GM19452 (cell line): ENCODE data around the gene PREB.

Experiments
- ATAC-seq: cut with Tn5 transposase; IDR thresholded peaks from one replicate; pipeline ENCODE4 v1.9.1; 2021; ENCODE audit not compliant: unreplicated experiment

The PREB gene

DNA sequence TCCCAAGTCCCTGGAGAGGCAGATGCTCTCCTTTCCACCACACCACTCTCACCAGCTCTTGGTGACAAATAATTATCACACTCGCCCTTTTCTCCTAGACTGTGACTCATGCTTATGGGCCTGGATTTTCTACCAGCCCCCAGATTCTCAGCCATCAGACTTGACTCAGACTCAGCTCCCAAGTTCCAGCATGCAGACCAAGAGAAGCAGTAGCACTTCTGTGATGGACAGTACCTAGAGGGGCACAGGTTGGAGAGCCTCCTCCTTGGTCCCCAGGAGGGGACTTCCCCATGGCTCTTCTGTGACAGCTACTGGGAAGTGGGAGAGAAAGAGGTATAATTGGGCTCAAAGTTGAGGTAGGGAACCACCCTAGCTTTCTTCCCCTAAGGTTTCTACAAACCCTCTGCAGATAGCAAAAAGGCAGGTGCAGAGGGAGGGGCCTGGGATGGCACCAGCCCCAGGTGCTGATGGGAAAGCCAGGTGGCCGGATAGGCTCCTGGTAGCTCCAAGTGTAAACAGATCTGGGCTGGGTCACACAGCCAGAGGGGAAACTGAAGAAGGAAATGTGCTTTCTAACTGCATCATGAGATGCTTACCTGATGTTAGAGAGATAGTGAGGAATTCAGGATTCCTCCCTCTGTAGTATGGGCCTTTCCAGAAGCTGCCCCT lies 18.5 kb upstream of the PREB start:
- no peak for ATAC-seq

DNA sequence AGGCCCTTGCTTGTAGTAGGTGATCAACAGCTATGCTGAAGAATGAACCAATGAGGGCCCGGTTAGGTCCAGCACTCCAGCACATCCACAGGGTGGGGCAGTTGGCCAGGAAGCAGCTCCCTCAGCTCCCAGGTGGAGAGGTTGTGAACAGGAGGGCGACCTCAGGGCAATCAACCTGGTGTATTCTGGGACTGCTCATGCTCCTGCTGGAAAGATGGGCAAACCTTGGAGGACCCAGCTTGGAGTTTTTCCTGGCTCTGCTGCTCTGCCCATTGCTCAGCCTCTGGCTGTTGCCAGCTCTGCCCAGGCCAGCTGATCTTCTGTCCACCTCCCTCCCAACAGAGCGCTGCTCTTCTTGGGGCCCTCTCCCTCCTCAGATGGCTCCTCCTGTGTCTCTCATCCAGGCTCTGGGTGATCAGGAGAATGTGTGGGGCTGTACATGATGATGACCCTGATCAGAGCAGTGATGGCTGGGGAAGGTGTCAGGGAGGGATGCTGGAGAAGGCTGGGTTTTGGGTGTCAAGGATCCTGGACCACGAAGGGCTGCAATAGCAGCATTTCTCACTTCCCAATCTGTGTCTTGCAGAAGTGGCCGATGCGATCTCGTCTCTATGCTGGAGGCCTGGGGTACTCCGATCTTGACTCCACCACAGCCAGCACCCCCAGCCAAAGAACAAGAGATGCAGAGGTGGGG lies 17.8 kb upstream of the PREB start:
- no peak for ATAC-seq

DNA sequence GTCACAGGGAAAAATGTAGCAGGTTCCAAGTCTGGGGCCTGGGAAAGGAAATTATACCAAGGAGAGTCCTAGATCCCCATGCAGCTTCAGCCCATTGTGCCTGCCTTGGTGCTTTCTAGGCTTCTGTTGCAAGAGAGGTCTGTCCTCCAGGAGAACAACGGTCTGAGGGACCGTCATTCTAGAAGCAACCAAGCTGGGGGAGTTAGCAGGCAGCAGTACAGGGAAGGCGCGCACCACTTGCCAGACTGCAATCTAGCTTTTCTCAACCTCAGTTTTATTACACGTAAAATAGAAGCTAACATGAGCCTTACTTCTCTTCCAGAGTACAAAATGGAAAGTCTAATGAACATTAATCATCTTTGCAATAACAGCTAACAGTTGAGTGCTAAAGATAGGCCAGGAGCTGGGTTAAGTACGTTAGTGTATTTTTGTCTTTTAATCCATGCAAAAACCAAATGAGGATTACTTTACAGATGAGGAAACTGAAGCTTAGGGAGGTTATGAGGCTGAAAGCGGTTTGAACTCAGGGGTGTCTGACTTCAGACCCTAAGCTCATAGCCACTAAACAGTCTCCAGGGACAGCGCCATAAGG lies 16.3 kb upstream of the PREB start:
- ATAC-seq, result no peak

DNA sequence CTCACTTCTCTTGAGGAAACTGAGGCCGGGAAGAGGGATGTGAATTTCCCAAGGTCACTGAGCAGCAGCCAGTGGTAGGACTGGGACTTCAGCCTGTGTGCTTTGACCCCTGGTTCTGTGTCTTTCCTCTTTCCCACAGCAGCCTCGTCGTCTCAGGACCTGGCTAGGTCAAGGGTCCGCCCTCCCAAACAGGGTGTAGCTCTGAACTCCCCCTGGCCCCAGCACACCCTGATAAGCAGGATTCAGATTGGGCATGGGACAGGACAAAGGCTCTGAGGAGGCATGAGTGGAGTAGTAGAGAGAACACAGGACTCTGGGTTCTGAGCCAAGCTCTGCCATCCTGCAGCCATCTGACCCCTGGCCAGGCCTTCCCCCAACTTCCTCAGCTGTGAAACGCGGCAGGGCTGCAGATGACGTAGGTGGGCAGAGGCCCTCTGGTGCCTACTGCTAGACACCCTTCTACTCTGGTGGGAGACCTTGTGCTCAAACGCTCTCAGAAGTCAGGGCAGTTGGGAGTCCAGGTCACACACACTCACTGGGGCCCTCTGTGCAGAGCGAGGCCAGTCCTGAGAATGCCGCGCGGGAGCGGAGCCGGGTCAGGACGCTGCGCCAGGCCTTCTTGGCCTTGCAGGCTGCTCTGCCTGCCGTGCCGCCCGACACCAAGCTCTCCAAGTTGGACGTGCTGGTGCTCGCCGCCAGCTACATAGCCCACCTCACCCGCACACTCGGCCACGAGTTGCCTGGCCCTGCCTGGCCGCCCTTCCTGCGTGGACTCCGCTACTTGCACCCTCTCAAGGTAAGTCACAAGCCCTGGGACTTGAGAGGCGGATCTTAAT lies 15.4 kb upstream of the PREB start:
- no peak for ATAC-seq

DNA sequence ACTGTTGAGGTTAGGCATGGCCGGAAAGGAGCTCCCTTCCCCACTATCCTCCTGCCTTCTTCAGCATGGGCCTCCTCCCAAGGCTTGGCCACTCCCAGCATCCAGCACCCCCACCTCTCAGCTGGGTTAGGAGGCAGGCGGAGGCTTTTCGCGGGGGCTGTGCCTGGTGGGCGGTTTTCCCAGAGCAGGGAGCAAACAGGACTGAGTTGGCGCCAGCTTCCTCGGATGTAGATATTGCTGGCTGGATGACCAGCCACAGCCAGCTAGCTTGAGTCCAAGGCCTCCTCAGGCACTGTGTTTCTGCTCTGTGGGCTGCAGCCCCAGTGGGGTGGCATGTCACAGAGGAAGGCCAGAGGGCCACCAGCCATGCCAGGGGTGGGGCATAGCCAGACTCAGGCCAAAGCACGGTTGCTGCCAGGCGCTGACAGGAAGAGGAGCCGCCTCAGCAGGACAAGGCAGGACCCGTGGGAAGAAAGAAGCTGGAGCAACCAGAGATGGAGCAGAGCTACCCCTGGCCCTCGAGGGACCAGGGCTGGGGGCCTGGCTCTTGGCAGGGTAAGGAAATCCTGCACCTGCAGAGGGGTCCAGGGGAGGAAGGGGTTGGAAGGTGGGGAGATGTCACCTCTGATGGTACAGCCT lies 14.5 kb upstream of the PREB start, which contains the start of gene TCF23:
TCF23 (plus strand) TSS at position 204 of the 639 bp plus-strand sequence; CDS start at position 334, 130 bp downstream.
- no peak for ATAC-seq

DNA sequence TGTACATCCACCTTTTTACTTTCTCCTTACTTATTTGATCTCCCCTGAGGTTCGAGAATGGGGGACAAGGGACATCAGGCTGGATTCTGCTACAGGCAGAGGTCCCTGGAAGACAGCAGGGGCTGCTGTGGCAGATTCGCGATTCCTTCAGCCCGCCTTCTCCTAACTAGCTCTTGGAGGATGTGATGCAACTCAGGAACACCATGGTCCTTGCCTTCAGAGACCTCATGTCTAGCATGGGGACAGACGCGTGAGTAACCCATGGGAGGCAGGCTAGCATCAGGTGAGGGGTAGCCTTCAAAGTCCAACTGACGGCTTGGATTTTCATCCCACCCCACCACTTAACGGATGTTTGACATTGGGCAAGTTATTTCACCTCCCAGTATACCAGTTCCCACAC lies 13.5 kb upstream of the PREB start:
- no peak for ATAC-seq

DNA sequence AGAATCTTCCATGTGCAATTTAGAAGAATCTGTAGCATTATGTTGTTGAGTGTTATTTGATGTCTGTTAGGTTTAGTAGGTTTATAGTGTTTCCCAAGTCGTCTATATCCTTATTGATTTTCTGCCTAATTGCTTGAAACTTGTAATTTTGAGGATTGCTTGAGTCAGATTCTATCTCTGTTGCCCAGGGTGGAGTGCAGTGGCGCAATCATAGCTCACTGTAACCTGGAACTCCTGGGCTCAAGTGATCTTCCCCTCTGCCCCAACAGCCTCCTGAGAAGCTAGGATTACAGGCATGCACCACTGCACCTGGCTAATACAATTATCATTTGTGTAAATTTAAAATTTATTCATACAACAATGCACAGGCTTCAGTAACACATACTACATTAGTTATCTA lies 11.2 kb upstream of the PREB start:
- ATAC-seq, result no peak

DNA sequence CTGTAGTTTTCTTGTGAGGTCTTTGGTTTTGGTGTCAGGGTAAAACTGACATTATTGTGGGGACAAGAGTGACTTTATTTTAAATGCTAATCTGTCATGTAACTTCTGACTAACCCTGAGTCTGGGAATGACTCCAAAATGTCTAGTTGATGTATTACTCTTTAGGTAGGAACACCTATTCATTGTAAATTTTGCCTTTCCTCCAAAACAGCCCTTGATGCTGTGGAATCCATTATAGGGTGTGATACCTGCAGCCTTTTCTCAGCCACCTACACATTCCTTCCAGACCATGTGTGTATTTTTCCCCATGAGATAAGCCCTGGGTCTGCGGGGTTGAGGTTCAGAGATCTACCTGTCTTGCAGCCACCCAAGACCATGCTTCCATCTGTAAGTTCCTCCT lies 8.8 kb upstream of the PREB start:
- ATAC-seq, result no peak

DNA sequence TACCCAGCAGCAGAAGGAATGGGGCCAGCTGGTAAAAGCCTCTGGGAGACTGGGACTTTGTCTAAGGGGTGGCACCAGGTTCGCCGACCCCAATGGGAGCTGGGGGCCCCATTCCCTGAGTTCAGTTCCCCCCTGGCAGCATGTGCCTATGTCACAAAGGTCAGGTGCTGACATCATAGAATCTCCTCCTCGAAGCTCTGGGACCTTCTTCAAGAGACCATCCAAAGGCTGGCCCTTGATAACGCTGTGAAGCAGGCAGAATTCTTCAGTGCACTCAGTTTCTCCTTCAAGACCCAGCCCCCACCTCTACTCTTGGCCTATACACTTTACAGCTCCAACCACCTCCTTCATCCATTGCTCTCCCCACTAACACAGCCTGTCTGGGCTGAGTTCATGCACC lies 4.9 kb upstream of the PREB start, which contains the start of gene PRR30:
PRR30 (minus strand) TSS at position 101 of the 400 bp plus-strand sequence. CDS start 1,081 bp downstream, outside the sequence.
- ATAC-seq, result no peak

DNA sequence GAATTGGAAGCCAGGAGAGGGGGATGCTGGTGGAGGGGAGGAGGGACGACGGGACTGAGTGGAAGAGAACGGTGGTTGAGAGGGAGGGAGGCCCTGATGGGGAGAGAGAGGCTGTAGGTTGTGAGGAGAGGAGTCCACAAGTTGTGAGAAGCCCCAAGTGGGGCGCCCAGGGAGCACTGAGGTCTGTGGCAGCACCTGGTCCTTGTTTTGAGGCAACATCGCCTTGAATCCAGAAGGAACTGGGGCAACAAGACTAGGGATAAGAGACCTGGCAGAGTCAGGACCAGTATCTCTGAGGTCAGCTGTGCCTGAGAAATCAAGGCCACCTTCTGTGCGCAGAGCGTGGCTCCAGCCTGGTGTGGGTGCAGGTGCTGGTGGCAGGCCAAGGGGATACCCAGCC lies 3.7 kb upstream of the PREB start:
- ATAC-seq, result no peak

DNA sequence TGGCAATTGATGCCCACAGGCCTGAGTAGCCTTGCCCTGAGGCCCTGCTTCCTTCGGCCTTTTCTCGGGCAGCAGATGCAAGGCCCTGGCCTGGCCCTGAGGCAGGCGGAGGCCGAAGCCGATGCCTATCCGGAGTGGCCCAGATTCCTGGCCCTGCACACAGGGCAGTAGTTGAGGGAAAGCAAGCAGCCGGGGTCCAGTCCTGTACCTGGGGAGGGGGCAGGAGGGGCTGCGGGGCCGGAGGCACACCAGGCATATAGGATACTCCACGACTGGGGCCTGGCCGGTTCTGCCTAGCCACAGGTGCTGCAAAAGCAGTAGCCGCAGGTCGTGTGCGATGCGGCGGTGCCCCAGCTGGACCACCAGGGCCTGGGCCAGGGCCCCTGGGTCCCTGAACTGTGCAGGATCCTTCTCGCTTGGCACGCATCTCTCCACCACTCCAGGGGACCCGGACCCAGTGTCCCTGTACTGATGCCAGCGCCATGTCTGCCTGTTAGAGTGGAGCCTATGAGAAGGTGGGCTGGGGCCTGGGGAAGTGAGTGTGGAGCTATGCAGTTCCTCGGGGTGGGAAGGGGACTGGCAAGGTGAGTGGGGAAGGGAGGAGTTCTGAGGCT lies 3.0 kb upstream of the PREB start:
- ATAC-seq, result no peak

DNA sequence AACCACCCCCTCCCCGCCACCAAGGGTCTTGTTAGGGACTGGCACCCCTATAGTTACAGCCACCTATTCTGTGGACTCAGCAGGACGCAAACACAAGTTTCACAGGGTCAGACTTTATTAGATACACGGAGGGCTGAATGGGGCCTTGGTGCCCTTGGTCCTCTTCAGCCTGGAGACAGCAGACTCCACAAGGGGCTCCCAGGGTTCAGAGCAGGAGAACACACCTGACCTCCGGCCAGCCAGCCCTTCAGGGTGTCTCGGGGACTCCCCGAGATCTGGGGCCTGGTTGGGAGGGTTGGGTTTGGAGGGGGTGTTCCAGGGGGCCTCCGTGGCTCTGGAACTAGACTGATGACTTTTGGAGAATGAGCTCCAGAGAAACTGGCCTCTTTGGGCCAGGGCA lies 2.3 kb upstream of the PREB start:
- no peak for ATAC-seq

DNA sequence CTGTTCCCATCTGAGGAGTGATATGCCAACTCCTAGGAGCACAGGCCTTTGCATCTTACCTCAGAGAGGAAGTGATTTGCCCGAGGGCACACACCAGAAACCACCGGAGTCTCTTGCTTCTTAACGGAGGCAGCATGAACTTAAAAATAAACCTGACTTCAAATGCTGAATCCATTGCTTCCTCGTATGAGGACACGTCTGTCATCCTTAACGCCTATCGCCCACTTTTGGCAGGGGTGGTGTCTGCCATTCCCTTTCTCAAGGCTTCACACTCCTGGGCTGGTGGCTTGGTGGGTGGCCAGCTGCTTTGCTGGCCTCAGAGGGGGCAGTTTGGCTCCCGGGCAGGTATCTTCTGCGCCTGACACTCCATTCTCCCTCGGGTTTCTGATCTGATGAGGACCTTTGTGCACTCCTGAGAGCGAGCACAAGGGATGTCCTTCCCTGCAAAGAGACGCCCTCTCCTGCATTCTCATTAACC lies 1.1 kb upstream of the PREB start:
- no peak for ATAC-seq

DNA sequence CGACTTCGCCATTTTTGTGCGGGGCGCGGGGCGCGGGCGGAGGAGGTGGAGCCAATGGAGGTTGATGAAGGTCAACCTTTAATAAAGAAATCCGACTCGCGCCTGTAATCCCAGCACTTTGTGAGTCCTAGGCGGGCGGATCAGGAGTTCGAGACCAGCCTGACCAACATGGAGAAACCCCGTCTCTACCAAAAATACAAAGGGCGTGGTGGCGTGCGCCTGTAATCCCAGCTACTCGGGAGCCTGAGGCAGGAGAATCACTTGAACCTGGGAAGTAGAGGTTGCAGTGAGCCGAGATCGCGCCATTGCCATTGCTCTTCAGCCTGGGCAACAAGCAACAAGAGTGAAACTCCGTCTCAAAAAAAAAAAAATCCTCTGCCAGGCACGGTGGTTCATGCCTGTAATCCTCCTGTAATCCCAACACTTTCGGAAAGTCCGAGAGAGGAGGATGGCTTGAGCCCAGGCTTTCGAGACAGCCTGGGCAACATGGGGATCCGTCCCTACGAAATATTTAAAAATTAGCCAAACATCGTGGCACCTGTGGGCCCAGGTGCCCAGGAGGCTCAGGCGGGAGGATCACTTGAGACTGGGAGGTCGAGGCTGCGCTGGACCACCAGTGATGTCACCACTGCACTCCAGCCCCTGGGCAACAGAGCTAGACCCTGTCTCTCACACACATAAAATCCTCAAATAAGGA lies 493 bp upstream of the PREB start:
- no peak for ATAC-seq

DNA sequence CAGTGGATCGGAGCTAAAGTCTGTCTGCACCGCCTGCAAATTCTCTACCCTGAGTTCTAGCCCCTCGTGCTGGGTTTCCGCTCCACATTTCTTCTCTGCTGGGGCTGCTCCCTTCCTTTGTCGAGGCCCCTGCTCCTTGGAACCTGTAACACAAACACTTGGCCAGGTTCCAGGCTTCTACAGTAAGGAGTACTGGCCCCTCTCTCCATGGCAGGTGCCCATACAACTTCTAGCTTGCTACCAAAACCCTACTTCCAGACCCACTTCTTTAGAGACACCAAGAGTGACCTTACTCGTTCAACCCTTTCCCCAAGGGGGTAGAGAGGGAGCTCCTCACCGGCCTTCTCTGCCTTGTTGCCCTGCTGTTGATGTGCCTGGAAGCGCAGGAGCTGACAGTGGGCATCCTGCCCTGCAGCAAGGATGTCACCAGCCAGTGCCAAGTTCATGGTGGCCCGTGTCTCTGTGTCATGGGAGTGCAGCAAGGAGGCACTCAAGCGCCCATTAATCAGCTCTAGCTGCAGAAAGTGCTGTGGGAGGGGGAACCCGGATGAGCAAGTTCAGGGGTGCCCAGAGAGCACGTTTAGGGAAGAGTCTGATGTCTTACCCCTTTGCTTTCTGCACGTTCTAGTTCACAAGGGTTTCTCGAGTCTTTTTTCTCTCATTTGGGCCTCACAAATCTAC lies 1.1 kb downstream of the PREB start:
- ATAC-seq, result no peak

DNA sequence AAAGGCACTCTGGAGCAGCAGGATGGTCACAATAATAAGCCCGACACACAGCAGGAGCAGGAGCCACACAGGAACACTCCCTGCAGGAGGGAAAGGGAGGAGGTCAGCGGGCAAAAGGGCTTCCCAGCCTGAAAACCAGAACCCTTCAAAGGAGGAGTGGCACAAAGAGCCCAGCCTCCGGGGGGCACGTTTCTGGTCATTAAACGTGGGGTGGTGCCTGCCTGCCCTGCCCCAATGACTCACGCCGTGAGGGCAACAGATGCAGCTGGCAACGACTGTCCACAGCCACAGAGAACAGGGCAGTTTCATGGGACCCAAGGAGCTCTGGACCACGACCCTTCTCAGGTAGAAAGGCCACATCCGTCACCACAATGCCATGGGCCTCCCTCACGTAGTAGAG lies 3.0 kb downstream of the PREB start:
- no peak for ATAC-seq

DNA sequence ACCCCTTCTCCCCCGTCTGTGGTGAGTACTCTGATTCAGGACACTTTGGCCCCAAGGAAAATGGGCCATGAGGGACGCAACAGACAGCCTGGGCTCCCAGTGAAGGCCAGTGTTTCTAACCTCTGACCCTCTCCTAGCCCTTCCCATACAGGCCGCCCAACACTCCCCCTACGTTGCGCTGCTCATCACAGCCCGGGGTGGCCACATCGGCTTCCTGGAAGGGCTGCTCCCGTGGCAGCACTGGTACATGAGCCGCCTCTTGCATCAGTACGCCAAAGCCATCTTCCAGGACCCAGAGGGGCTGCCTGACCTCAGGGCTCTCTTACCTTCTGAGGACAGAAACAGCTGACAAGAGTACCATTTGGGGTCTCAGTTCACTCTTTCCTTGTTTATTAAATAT lies 4.0 kb downstream of the PREB start:
- no peak for ATAC-seq

DNA sequence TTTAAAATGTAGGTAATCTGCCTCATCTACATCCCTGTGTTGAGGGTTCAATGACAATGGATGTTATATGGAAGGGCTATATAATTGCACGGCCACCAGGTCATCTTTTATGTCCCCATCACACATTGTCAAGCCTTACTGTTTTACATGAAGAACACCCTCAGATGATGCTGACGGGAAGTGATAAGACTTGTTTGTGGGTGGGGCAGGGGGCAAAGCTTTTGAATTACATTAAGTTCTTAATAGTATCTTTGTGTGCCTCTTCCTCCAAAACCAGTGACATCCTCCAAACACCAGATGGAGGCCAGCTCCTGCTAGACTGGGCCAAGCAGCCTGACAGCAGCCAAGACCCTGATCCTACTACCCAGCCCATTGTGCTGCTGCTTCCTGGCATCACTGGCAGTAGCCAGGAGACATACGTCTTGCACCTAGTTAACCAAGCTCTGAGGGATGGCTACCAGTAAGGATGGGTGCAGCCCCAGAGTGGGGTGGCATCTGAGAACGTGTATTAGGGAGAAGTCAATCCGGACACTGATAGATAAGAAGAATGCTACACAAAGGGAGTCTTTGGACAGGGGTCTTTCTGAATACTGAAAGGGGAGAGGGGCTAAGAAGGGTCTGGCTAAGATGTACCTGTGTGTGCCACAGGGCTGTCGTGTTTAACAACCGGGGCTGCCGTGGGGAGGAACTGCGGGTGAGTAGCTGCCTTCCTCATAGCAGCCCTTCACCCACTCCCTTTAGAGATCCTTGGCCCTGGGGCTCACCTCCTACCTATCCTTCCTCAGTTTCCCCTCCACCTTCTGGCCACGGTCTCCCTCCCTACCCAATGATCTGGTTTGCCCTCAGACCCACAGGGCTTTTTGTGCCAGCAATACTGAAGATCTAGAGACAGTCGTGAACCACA lies 5.5 kb downstream of the PREB start:
- ATAC-seq, result no peak
